HG03025 (cell line): ENCODE measurements around the gene MDGA2.
"Not testable (repeated sequence)": the region's sequence is repeated elsewhere in the genome, so short reads cannot be mapped to it uniquely, and the experiment has no call there.

ENCODE experiments used
- ATAC-seq: cut with Tn5 transposase; IDR thresholded peaks from one replicate; pipeline ENCODE4 v1.9.1; 2021; ENCODE audit warnings: mild to moderate bottlenecking, moderate library complexity; ENCODE audit not compliant: unreplicated experiment, low FRiP score

The MDGA2 gene

DNA sequence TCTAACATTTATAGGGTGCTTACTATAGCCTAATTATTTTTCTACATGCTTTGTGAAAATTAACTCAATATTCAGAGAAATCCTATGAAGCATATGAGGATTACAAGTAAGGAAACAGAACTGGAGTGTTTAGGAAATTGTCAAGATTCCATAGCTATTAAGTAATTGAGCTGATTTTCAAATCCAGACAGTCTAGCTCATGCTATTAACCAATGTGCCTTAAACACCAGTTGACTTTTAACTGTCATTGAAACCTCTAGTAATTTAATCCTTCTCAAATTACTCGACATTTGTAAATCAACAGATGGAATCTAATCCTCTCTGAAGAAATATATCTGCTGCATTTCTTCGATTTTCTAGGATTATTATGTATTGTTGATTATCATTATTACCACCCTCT lies 488.9 kb downstream of the MDGA2 start:
- no peak for ATAC-seq

DNA sequence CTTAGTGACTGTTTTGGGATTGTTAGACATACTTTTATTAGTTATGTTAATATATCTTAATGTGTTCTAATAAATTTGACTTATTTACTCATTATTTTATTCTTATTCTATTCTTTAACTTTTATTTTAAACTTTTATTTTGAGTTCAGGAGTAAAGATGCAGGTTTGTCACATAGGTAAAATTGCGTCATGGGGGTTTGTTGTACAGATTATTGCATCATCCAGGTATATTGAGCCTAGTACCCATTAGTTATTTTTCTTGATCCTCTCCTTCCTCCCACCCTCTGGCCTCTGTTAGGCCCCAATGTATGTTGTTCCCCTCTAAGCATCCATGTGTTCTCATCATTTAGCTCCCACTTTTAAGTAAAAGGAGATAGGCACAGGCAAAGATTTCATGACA lies 495.5 kb downstream of the MDGA2 start:
- no peak for ATAC-seq

DNA sequence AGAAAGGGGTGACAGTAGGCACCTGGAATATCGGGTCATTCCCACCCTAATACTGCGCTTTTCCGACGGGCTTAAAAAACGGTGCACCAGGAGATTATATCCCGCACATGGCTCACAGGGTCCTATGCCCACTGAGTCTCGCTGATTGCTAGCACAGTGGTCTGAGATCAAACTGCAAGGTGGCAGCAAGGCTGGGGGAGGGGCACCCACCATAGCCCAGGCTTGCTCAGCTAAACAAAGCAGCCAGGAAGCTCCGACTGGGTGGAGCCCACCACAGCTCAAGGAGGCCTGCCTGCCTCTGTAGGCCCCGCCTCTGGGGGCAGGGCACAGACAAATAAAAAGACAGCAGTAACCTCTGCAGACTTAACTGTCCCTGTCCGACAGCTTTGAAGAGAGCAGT lies 503.5 kb downstream of the MDGA2 start:
- ATAC-seq = not testable (repeated sequence)

DNA sequence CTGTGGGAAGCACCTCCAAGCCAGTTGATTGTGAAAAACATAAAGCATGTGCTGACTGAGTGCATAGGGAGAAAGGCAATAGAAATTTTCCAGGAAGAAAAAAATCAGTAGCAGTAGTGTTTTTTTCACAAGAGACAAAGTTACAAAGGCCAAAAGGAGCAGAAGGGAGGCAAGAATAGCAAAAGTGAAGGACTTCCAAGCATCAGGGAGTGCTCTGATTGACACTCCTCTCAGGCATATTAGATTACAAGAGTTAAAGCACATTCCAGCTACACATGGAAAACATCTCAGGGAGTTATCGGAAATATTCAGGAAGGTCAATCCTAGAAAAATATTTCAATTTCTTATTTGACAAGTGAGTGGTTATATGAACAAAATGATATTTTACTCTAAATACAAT lies 508.0 kb downstream of the MDGA2 start:
- no peak for ATAC-seq

DNA sequence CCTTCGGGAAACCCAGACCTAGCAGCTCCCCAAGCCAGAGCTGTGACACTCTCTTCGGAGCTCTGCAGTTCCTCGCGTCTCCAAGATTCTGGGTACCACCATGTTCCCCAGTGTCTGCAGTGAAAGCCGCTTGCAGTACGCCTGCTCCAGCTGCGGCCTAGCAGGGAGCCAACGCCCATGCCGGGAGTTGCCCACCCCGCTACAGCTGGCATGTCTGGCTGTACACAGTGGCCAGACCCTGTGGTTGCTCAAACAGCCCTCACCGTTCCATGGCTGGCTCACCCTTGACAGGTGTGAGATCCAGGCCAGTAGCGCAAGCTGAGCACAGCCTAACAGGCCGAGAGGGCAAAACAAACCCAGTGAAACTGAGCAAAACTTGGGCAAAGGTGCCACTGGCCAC lies 520.0 kb downstream of the MDGA2 start:
- ATAC-seq = no peak

DNA sequence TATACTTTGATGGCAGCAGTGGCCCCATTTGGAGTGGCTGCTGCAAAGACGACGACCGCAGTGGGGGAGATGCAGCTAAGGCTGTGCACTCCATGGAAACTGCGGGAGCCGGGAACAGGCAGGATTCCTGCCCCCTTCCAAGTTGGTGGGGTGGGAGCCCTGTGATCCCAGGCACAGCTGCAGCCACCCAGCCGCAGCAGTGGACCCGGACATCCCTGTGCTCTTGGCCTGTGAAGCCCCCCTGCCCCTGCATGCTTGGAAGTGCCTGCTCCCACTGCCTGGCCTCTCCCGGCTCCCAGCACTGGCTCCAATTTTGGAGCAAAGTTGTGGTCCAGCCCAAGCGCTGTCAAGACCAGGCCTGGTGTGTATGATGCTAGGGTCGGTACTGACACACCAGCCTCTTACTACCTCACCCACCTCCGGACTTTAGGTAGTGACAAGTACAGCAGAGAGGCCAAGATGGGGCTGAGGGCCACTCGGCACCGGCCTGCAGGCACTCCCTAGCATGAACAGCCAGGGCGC lies 521.1 kb downstream of the MDGA2 start:
- no peak for ATAC-seq

DNA sequence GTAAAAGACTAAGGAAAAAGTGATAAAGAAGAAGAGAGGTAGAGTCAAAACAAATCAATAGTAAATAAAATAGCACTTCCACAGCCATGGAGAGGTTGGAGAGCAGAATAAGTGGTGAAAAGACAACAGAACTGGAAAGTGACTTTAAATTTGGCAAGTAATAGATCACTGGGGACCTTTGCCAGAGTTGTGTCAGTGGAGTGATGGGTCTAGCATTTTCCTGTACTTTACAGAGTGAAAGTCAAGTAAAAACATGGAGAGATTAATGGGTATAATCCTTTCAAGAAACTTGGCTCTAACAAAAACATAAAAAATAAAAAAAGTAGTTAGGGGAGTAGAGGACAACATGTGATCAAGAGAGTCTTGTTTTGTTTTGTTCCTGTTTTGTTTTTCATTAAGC lies 521.7 kb downstream of the MDGA2 start:
- ATAC-seq = no peak

DNA sequence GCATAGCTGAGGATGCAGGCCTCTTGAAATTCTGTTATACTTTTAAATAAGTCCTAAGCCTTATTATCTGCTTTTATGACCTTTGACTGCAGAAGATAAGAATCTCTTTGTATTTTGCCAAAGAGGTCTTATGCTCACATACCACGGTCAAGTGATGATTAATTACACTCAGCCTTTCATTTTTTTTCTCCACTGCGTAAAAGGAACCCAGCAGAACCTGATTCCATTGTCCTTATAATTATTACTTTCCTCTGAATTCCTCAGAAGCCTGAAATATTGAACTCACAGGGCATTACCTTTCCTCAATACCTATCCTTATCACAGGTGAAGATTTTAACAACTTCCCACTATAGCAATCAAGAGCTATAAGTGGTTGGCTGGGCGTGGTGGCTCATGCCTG lies 525.1 kb downstream of the MDGA2 start:
- ATAC-seq = no peak

DNA sequence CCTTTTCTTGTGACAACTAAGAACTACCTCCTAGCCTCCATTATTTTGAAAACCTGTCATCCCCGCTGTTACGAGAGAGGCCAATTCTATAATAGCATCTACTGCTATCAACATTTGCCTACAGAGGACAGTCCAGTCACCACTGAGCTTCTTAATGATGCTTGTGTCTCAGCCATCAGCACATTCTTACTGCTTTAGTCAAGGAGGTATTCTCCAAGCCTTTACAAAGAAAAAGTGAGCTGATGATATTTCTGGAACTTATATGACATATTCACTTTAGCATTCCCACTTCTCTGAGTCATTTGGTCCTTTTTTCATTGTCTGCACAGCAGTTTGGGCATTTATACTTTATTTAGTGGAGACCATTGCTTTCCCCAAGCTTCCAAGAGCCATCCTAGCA lies 526.1 kb downstream of the MDGA2 start:
- no peak for ATAC-seq

DNA sequence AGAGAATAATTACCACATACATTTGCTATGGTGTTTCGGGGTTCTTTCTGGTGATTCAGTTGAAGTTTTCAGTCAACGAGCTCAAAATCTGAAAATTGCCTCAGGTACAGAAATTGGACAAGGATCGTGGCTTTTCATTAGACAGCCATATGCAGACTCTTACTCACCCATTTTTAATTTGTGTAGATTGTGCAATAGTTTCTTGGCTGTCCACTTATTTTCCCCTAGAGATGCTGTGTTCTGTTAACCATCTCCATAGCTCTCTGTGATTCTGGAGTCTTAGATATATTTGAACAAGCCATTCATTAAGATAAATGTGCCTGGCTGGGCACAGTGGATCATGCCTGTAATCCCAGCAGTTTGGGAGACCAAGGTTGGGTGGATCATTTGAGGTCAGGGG lies 526.7 kb downstream of the MDGA2 start:
- ATAC-seq = no peak

DNA sequence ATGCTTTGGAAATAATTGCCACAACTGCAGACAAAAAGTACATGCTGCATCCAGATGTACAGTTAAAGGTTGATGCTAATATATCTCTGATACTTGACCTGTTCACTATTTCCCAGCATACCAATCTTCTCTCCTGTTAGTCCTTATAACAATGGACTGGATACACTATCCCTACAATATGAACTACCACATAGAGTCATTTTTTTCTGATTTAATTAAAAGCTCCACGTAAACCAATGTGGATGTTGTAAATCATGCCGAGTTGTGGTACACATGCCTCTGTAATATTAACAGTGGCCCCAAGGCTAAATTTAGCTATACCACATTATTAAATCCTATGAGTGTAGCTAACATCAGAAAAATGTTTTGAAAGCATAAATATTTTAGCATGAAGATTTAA lies 554.8 kb downstream of the MDGA2 start:
- no peak for ATAC-seq

DNA sequence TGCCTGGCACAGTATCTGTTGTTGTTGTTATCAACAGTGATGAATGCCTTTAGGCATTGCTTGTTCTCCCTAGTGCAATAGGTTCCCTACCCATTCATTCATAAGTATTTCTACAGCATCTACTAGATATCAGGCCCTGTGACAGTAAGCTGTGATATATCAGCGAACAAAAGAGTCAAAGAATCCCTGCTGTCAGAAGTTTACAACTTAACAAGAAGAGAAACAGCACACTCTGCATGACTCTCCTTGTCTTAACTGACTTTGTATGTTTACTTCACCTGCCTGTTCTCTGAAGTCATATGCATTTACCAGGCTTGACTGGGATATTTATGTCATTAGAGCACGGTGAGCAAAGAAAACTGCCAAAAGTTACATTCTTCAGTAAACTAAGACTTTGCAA lies 571.6 kb downstream of the MDGA2 start:
- ATAC-seq = no peak

DNA sequence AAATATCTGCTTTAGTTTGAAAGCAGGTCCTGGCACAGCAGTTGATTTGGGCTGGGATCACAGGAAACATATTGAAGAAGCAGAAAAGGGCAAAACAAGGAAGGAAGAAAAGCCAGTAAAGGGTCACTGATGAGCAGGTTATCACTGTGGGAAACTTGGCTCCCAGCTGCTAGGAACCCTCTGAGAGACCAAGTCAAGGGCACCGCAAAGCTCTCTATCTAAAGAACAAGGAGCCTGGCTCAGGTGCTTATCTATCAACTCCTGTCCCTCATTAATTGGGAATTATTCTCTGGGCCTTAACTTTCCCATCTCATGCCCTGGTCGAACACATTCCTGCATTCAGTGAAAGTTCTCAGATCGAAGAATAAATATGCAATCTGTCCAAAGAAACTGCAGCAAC lies 572.9 kb downstream of the MDGA2 start:
- ATAC-seq = no peak

DNA sequence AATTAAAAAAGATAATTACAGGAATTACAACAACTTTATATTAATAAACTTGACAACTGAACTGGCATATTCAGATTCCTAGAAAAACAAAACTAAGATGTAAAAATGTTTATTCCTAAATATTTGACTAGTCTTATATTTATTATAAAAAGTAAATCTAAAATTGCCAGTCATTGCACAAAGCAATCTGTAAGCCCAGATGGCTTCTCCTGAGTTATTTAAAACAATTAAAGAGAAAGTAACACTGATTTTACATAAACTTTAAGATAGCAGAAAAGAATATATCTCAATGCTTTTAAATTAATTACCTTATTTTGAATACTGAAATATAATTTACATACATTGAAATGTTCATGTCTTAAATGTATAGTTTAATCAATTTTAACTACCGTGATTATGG lies 589.7 kb downstream of the MDGA2 start:
- no peak for ATAC-seq

DNA sequence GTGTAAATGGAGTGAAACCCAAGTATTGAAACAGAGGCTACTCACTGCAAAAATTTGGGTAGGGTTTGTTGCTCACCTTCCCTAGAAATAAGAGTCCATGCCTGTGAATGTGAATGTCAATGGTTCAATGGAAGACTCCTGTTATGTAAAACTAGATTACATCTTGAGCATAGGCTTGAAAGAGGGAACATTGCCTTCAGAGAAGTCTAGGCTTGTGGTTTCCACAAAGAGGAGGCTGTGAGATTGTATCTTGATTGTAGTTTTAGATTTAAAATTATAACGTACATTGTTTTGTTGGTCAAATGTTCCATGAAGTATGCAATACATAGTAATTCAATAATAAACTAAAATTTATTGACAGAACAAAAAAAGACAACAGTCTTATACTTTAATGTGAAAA lies 610.1 kb downstream of the MDGA2 start:
- ATAC-seq = no peak

DNA sequence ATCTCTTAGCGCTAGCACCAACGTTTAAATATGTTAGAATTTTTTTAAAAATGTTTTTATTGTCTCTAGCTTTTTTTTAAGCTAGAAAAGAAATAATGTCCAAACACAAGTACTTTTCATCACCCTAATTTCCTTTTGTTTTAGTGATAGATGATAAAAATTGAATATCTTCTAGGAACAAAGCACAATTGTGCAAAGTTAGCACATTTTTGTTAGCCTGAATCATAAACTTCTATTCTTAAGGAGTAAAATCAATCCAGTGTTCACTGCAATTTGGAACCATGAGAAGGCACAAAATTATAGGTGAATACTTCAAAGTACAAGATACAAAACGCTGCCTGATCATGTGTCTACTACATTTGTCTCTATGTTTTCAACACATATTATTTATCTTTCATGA lies 615.4 kb downstream of the MDGA2 start:
- ATAC-seq = no peak

DNA sequence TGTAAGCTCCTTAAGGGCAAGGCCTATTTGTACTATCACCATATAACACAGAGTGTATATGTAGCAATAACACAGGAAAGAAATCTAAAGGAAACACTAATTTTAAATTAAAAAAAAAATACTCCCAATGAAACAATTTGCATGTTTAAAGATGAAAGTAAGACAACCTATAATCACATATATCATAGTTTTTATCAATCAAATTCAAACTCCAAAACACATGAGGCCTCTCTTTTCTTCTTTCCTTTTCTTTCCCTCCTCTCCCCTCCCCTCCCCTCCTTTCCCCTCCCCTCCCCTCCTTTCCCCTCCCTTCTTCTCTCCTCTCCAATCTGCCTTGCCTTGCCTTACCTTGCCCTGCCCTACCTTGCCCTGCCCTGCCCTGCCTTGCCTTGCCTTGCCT lies 618.0 kb downstream of the MDGA2 start:
- no peak for ATAC-seq

DNA sequence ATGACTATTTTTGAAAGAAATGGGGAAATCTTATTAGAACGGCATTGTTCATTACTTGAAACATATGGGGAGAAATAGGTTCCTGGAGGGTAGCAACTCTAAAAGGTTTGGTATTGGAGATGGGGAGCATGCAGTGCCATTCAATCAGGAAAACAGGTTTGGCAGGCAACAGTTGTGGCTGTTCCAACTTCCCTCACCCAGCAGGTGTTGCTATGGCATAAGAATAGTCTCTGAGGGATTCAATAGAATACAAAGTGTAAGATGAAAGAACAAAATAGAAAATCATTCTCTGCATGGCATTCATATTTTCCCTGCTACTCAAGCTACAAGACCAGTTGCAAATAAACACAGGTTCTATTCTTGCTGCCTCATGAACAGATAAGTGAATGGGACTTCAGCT lies 630.6 kb downstream of the MDGA2 start:
- ATAC-seq = no peak

DNA sequence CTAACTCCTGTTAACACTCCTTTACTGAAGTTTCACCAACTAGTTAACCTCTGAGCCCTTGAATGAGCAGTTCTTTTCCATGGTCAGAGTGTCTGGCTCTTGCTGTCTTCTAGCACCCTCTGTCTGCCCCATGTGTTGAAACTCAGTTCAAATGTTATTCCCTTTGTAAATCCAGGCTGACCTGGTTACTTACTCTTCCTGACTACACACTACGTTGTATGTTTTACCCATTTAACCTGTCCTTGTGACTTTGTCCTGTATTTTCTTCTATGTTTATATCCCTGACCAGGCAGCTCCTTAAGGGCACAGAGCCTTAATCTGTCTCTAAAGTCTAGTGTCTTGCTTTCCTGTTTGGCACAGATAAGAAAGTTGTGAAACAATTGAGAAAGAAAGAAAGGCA lies 634.9 kb downstream of the MDGA2 start:
- no peak for ATAC-seq

DNA sequence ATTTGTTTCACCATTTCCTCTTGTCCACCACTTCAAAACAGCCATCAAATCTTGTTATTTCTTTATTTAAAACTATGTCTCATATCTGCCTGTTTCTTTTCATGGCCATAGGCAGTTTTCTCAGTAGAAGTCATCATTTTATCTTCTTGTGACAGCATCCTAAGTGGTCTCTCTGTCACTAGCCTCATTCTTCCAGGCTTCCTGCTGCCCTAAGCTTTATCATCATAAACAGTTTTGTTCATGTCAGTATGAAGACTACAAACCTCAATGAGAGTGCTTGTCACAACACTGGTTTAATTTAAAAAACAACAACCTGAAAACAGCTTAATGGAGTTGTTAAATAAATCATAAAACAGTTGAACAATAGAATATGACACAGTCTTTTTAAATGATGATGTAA lies 636.1 kb downstream of the MDGA2 start:
- ATAC-seq = no peak

DNA sequence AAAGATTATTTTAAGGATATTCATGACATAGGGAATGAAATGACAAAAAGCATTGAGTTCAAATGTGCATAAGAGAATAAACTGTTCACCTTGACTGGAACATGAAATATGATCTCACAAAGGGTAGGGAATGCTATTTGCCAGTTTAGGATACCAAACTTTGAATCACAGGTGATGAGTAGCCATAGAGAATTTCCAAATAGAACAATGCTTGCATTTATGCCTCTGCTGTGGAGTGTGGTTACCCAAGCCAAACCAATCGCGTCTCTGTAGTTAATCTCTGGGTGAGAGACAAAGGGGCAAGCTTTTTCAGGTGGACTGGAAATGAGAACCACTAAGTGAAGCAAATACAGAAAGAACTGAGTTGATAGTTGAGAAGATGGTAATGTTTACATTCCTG lies 652.7 kb downstream of the MDGA2 start:
- ATAC-seq = no peak

DNA sequence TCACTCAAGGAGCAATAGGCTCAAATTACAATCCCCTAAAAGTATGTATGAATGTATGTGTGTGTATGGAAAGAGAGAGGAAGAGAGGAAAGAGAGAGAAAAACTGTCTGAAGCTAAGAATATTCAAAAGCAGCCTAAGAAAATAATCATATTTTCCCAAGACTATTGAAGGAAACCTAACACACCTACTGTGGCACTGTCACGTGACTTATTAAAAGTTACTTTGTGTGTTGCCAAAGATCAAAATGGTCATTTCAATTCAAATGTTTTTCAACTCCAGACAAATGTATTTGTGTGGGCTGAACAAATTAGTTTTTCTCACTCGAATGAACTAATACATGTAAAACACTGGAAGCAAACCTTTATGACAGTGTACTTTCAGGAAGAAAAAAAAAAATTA lies 654.9 kb downstream of the MDGA2 start:
- ATAC-seq = no peak

DNA sequence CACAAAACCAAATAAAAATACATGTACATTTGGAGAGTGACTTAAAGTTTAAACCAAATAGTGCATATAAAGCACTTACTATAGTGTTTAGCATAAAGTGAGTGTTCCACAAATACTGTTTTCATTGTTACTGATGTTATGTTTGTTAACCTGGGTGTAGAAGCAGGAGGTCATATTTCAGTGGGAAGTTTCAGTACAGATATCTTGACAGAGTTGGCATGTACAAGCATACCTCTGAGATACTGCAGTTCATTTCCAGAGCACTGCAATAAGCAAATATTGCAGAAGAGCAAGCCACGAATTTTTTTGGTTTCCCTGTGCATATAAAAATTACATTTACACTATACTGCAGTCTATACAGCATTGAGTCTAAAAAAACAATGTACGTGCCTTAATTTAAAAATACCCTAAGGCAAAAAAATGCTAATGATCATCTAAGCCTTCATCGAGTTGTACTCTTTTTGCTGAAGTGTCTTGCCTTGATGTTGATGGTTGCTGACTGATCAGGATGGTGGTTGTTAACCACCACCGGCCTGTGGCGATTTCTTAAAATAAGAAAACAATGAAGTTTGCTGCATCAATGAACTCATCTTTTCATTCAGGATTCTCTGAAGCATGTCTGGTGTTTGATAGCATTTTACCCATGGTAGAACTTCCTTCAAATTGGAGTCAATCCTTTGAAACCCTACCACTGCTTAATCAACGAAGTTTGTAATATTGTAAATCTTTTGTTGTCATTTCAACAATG lies 662.7 kb downstream of the MDGA2 start:
- no peak for ATAC-seq
